DND-41 (cell line): ENCODE results near the gene SLC1A7.

ENCODE experiments used
- EZH2 ChIP-seq: IDR thresholded peaks from 3 replicates; pipeline ENCODE4 v1.6.1; 2012; ENCODE audit warnings: borderline replicate concordance, low read depth, mild to moderate bottlenecking, moderate library complexity, low read length, inconsistent platforms; ENCODE audit not compliant: severe bottlenecking
- TF ChIP-seq, protein P1 (sequence below): IDR thresholded peaks from 2 replicates; pipeline ENCODE4 v1.5.1; 2012; ENCODE audit warnings: borderline replicate concordance, low read length, moderate library complexity, mild to moderate bottlenecking; ENCODE audit not compliant: poor library complexity, severe bottlenecking; ENCODE audit errors: extremely low read depth

DNA sequence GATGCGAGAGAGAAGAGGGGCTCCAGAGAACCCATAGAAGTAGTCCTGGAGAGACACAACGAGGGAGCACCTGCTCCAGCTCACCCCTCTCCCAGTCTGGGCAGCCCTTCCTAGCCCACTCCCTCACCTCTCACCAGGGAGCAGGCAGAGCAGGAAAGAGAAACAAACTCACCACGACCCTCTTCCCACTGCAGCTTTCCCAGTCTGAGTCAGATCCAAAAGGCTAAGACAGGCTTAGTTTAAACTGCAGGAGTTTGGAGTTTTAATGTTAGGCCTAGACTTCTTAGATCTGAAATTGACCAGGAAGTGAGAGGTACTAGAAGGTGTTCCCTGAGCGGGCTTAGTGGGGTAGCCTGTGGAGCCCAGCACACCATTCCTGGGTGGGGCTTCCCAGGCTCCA, 29.6 kb downstream of the SLC1A7 start:
- TF ChIP-seq, protein P1, sequence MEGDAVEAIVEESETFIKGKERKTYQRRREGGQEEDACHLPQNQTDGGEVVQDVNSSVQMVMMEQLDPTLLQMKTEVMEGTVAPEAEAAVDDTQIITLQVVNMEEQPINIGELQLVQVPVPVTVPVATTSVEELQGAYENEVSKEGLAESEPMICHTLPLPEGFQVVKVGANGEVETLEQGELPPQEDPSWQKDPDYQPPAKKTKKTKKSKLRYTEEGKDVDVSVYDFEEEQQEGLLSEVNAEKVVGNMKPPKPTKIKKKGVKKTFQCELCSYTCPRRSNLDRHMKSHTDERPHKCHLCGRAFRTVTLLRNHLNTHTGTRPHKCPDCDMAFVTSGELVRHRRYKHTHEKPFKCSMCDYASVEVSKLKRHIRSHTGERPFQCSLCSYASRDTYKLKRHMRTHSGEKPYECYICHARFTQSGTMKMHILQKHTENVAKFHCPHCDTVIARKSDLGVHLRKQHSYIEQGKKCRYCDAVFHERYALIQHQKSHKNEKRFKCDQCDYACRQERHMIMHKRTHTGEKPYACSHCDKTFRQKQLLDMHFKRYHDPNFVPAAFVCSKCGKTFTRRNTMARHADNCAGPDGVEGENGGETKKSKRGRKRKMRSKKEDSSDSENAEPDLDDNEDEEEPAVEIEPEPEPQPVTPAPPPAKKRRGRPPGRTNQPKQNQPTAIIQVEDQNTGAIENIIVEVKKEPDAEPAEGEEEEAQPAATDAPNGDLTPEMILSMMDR = no peak
- no peak for TF ChIP-seq EZH2
